Lower lobe of right lung (tissue), 2 donors: ENCODE results near the gene S100A7. TPM values are rescaled to one million over a fixed set of nuclear protein-coding genes. Genes with fewer than 3 reads are reported as not detected.

Source experiments
- ATAC-seq, 2 donors: fragments of 200-7000 bp; cut with Tn5 transposase; one replicate each; pipeline ENCODE4 v1.9.1; 2020 to 2022; ENCODE audit warnings: mild to moderate bottlenecking in 2 of 2, moderate library complexity in 2 of 2
- DNase-seq: peaks from one replicate; pipeline ENCODE4 v3.0.0-alpha.2; 2020
- H3K27ac ChIP-seq: fragments of 200-600 bp; one replicate; pipeline ENCODE4 v1.8.0; 2022
- H3K27me3 ChIP-seq: fragments of 200-600 bp; one replicate; pipeline ENCODE4 v1.8.0; 2022; ENCODE audit warnings: low read depth
- H3K36me3 ChIP-seq: fragments of 200-600 bp; one replicate; pipeline ENCODE4 v1.8.0; 2022; ENCODE audit warnings: mild to moderate bottlenecking
- H3K4me1 ChIP-seq: fragments of 200-600 bp; one replicate; pipeline ENCODE4 v1.8.0; 2022
- H3K4me3 ChIP-seq: fragments of 200-600 bp; one replicate; pipeline ENCODE4 v1.8.0; 2022; ENCODE audit warnings: mild to moderate bottlenecking
- H3K9me3 ChIP-seq: fragments of 200-600 bp; one replicate; pipeline ENCODE4 v1.8.0; 2022
- intact Hi-C: fragments of 100-400 bp; cut with DNase I; formaldehyde crosslinking; loops from one replicate; pipeline ENCODE4 v1.11.0; 2022
- total RNA-seq: library from RNA; stranded (reverse); fragmentation: NEBNext Ultra II Directional; extraction: Animal tissue kit (Norgen Biotek cat#: 25700); gene quantifications from one replicate; pipeline ENCODE4 v1.2.1, GENCODE V29; 2021
- TF ChIP-seq, protein P1 (sequence below): fragments of 200-600 bp; IDR thresholded peaks from one replicate; pipeline ENCODE4 v1.8.0; 2022; ENCODE audit warnings: antibody characterized with exemption, mild to moderate bottlenecking
- donor health status: DM: no; HTN: yes; CAD: no; lungs with severe emphysema.

S100A7 gene
- total RNA-seq, 1 donor from 2014 or later: not detected

DNA sequence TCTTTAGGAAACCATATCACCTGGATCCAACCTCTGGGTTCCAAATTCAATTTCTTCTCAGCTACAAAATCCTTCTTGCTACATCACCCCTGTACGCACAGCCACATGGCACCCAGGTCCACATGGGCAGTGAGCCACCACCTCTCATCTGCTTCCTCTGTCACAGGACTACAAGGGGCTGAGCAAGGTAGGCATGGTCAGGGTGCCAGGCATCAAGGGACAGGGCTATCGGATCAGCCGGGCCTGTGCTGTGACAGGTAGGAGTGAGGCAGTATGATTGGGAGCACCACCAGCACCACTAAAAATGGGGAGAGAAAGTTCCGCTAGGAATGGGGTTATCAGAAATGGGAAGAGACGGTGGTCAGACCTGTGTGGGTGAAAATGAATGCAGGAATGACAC lies 45.9 kb upstream of the S100A7 start:
- ATAC-seq: no peak
- TF ChIP-seq, protein P1, sequence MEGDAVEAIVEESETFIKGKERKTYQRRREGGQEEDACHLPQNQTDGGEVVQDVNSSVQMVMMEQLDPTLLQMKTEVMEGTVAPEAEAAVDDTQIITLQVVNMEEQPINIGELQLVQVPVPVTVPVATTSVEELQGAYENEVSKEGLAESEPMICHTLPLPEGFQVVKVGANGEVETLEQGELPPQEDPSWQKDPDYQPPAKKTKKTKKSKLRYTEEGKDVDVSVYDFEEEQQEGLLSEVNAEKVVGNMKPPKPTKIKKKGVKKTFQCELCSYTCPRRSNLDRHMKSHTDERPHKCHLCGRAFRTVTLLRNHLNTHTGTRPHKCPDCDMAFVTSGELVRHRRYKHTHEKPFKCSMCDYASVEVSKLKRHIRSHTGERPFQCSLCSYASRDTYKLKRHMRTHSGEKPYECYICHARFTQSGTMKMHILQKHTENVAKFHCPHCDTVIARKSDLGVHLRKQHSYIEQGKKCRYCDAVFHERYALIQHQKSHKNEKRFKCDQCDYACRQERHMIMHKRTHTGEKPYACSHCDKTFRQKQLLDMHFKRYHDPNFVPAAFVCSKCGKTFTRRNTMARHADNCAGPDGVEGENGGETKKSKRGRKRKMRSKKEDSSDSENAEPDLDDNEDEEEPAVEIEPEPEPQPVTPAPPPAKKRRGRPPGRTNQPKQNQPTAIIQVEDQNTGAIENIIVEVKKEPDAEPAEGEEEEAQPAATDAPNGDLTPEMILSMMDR: no peak
- Histone ChIP-seq H3K4me1 (peaks cover 7% of the 10 kb centered on the region), H3K36me3 (no peaks in the 10 kb centered on the region), H3K27ac (no peak overlapping the region), H3K4me3 (no peak overlapping the region), H3K27me3 (no peaks in the 10 kb centered on the region), H3K9me3 (no peaks in the 10 kb centered on the region)
- no peak for DNase-seq
- intact Hi-C loops: no loop called here

DNA sequence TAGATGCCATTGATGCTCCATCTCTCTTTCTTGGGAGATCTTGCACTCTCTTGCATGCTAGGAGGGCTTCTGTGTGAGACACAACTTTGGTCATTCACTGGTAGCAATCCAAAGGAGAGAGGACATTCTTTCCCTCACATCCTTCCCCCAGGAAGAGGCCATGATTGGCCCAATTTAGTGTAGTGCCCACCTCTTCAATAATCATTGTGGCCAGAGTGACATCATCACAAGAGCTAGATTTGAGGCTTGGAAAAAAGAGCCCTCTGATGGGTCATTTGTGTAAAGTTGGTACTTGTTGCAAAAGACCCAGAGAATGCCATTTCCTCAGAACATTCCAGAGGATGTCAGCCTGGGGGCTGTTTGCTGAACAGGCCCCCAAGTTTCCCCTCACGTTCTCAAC lies 45.1 kb upstream of the S100A7 start:
- Histone ChIP-seq H3K9me3 (no peaks in the 10 kb centered on the region), H3K27ac (no peak overlapping the region), H3K36me3 (no peaks in the 10 kb centered on the region), H3K4me3 (no peak overlapping the region), H3K27me3 (no peaks in the 10 kb centered on the region), H3K4me1 (no peaks in the 10 kb centered on the region)
- TF ChIP-seq, protein P1: no peak
- intact Hi-C loops: no loop called here
- ATAC-seq: no peak
- no peak for DNase-seq

DNA sequence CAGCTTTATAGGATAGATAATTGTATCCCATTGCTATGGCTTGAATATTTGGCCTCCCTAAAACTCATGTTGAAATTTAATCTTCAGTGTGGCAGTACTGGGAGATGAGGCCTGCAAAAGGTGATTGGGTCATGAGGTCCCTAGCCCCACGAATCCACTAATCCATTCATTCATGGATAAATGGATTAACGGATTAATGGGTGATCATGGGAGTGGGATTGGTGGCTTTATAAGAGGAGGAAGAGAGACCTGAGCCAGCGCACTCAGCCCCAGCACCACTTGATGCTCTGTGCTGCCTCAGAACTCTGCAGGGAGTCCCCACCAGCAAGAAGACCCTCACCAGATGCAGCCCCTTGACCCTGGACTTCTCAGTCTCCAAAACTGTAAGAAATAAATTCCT lies 43.3 kb upstream of the S100A7 start:
- no peaks in the 10 kb centered on the region for H3K36me3 ChIP-seq
- TF ChIP-seq, protein P1: no peak
- H3K4me3 ChIP-seq: no peak overlapping the region
- DNase-seq (no peak), ATAC-seq (no peak)
- H3K9me3 ChIP-seq: no peaks in the 10 kb centered on the region
- no peaks in the 10 kb centered on the region for H3K27me3 ChIP-seq
- intact Hi-C loops: no loop called here
- no peak overlapping the region for H3K27ac ChIP-seq
- no peaks in the 10 kb centered on the region for H3K4me1 ChIP-seq

DNA sequence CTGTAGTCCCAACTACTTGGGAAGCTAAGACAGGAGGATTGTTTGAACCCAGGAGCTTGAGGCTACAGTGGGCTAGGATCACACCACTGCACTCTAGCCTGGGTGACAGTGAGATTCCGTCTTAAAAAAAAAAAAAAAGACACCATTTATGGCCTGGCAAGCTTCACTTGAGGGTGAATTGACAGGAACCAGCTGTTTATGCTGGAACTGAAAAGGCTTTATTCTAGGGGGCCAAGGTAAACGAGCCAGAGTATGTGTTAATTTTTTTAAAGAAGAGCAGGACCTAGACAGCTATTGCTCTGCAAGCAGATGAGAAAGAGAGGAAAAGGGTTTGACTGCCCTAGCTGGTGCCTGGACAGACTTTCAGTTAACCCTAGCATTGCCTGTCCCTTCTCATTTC lies 38.3 kb upstream of the S100A7 start:
- no peak overlapping the region for H3K4me3 ChIP-seq
- no peaks in the 10 kb centered on the region for H3K4me1 ChIP-seq
- no peaks in the 10 kb centered on the region for H3K36me3 ChIP-seq
- H3K27ac ChIP-seq: no peak overlapping the region
- H3K9me3 ChIP-seq: no peaks in the 10 kb centered on the region
- intact Hi-C loops: no loop called here
- no peaks in the 10 kb centered on the region for H3K27me3 ChIP-seq
- no peak for DNase-seq
- TF ChIP-seq, protein P1: no peak
- no peak for ATAC-seq

DNA sequence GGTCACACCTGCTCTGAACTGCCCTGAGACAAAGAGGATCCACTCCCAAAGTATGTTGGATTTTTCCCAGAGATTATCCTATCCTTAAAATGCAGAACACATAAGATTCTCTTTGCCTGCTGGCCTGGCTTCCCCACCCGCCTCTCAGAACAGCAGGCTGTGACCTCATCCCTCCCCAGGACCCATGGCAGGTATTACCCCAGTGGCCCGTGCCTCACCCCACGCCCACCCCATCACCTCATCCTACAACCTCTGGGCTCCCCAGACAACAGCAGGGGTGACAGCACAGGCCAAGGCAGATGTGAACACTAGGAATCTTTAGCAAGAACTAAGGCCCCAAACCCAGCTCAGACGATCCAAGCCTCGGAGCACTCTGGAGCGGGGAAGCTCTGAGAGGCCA lies 35.1 kb upstream of the S100A7 start:
- ATAC-seq (peak in 1 of 2 donors; percentile 22), DNase-seq (no peak)
- intact Hi-C loops: no loop called here
- Histone ChIP-seq H3K9me3 (no peaks in the 10 kb centered on the region), H3K27me3 (no peaks in the 10 kb centered on the region), H3K27ac (no peak overlapping the region), H3K4me1 (peaks cover 5% of the 10 kb centered on the region), H3K36me3 (no peaks in the 10 kb centered on the region), H3K4me3 (no peak overlapping the region)
- TF ChIP-seq, protein P1: no peak
